PC-9 (cell line): ENCODE measurements around the gene CNTFR. TPM values are rescaled to one million over a fixed set of nuclear protein-coding genes. Genes with fewer than 3 reads are reported as not detected.

Experiments used
- BruUV-seq: library from RNA; stranded (reverse); fragments of 400-500 nt; replicated peaks from 2 replicates; lab custom pipeline; 2021; lab: Mats Ljungman, UMichigan
- CTCF ChIA-PET: fragments of 300-600 bp; sonication (Branson Sonifier 250); formaldehyde crosslinking; loops from one replicate; lab custom pipeline; 2022; ENCODE audit warnings: antibody characterized with exemption; lab: Charles Lee
- POLR2A ChIA-PET: fragments of 300-600 bp; sonication (Branson Sonifier 250); formaldehyde crosslinking; loops from one replicate; lab custom pipeline; 2022; ENCODE audit warnings: antibody characterized with exemption; ENCODE audit not compliant: unreplicated experiment; lab: Charles Lee
- DNase-seq, 2 experiments: peaks; one replicate each; pipeline versions ENCODE4 v3.0.0 to v3.0.0-alpha.2; 2015 to 2022; ENCODE audit warnings: mixed read lengths in 1 of 2
- H2AFZ ChIP-seq: fragments of 200-600 bp; sonication (generic); 2 replicates; pipeline ENCODE4 v1.8.1; 2017; ENCODE audit warnings: antibody characterized with exemption
- H3F3A ChIP-seq: fragments of 200-600 bp; sonication (generic); 2 replicates; pipeline ENCODE4 v1.8.1; 2017; ENCODE audit warnings: antibody characterized with exemption, mild to moderate bottlenecking, low read depth; ENCODE audit not compliant: insufficient read depth
- H3K27ac ChIP-seq: fragments of 200-600 bp; sonication (generic); 2 replicates; pipeline ENCODE4 v1.6.1; 2016; ENCODE audit warnings: mixed run types
- H3K27me3 ChIP-seq: fragments of 200-600 bp; sonication (generic); 2 replicates; pipeline ENCODE4 v1.6.1; 2016; ENCODE audit warnings: low read depth, mixed run types; ENCODE audit not compliant: insufficient read depth
- H3K36me3 ChIP-seq: fragments of 200-600 bp; sonication (generic); 2 replicates; pipeline ENCODE4 v1.6.1; 2016; ENCODE audit warnings: low read depth, mixed run types
- H3K4me1 ChIP-seq: fragments of 200-600 bp; sonication (generic); replicated peaks from 2 replicates; pipeline ENCODE4 v1.6.1; 2016; ENCODE audit warnings: mixed run types; ENCODE audit not compliant: insufficient read depth
- H3K4me2 ChIP-seq: fragments of 200-600 bp; sonication (generic); 2 replicates; pipeline ENCODE4 v1.6.1; 2017; ENCODE audit warnings: mixed run types
- H3K4me3 ChIP-seq: fragments of 200-600 bp; sonication (generic); 2 replicates; pipeline ENCODE4 v1.6.1; 2016; ENCODE audit warnings: mixed run types
- H3K79me2 ChIP-seq: fragments of 200-600 bp; sonication (generic); 2 replicates; pipeline ENCODE4 v1.6.1; 2017; ENCODE audit warnings: low read depth, mixed run types
- H3K9me2 ChIP-seq: fragments of 200-600 bp; sonication (generic); 2 replicates; pipeline ENCODE4 v1.8.1; 2017; ENCODE audit warnings: mild to moderate bottlenecking; ENCODE audit not compliant: insufficient read depth
- H3K9me3 ChIP-seq: fragments of 200-600 bp; sonication (generic); 2 replicates; pipeline ENCODE4 v1.8.1; 2016; ENCODE audit warnings: low read depth; ENCODE audit not compliant: insufficient read depth
- H4K20me1 ChIP-seq: fragments of 200-600 bp; sonication (generic); 2 replicates; pipeline ENCODE4 v1.8.1; 2017; ENCODE audit not compliant: insufficient read depth
- CTCF ChIP-seq: fragments of 200-600 bp; sonication (generic); conservative IDR thresholded peaks from 2 replicates; pipeline ENCODE4 v1.6.1; 2017; ENCODE audit warnings: mixed run types, antibody characterized with exemption, mild to moderate bottlenecking, moderate library complexity
- EZH2 ChIP-seq: fragments of 200-600 bp; sonication (generic); IDR thresholded peaks from 2 replicates; pipeline ENCODE4 v1.8.0; 2017; ENCODE audit warnings: antibody characterized with exemption, low read depth
- intact Hi-C: fragments of 100-400 bp; cut with micrococcal nuclease; formaldehyde crosslinking; loops from one replicate; pipeline ENCODE4 v1.10.0; 2022; ENCODE audit not compliant: unreplicated experiment
- total RNA-seq: library from RNA; stranded (reverse); gene quantifications from 2 replicates; pipeline ENCODE4 v1.2.3, GENCODE V29; 2021

The CNTFR gene
- total RNA-seq, 1 experiment from 2014 or later, result not detected

GRCh38 chr9:34623374-34624235 lies 34.1 kb upstream of the CNTFR start:
- no peak for TF ChIP-seq CTCF
- no peak for TF ChIP-seq EZH2
- no peak for DNase-seq

GRCh38 chr9:34620061-34620994 lies 30.8 kb upstream of the CNTFR start, which contains the start of gene DCTN3:
TSS of gene DCTN3 (minus strand) at chr9:34620495. CDS start at chr9:34620464, 31 bp downstream.
- H3K4me3 ChIP-seq, result peak within 1 kb of the TSS; percentile 89
- BruUV-seq, result no TSS peak
- no peaks in the 10 kb centered on the region for H4K20me1 ChIP-seq
- H3K36me3 ChIP-seq, result no peaks in the 10 kb centered on the region
- H3K79me2 ChIP-seq, result no peaks in the 10 kb centered on the region
- no peaks in the 10 kb centered on the region for H3F3A ChIP-seq
- H3K27me3 ChIP-seq, result peaks cover 8% of the 10 kb centered on the region; the same call in 1 of the 2 replicates
- no peaks in the 10 kb centered on the region for H3K9me2 ChIP-seq
- H3K27ac ChIP-seq, result no peak within 1 kb of the TSS
- peak within 1 kb of the TSS; percentile 91 for H2AFZ ChIP-seq
- no peaks in the 10 kb centered on the region for H3K4me1 ChIP-seq
- ChIA-PET CTCF (no interaction called here), POLR2A (interaction anchor here (0.6 kb wide), 1 partner anchor 483 kb away, joined by 4 read pairs; the partner anchor contains the start of gene STOML2)
- peak within 1 kb of the TSS; percentile 93 for H3K4me2 ChIP-seq
- TF ChIP-seq EZH2 (no peak), CTCF (no peak)
- DNase-seq, result peak; percentile 68 to 82
- intact Hi-C loops, result no loop called here
- no peaks in the 10 kb centered on the region for H3K9me3 ChIP-seq

More at GRCh38 chr9:34623374-34624235, 34.1 kb upstream of the CNTFR start:
- H4K20me1 ChIP-seq, result no peaks in the 10 kb centered on the region
- H3K79me2 ChIP-seq, result no peaks in the 10 kb centered on the region
- H3K4me3 ChIP-seq, result no peak overlapping the region
- no peak overlapping the region for H2AFZ ChIP-seq
- H3K9me2 ChIP-seq, result no peaks in the 10 kb centered on the region
- CTCF ChIA-PET, result no interaction called here
- H3K4me2 ChIP-seq, result no peak overlapping the region
- intact Hi-C loops, result no loop called here
- H3K9me3 ChIP-seq, result no peaks in the 10 kb centered on the region
- no peaks in the 10 kb centered on the region for H3F3A ChIP-seq
- no peaks in the 10 kb centered on the region for H3K4me1 ChIP-seq
- H3K27me3 ChIP-seq, result peaks cover 39% of the 10 kb centered on the region
- POLR2A ChIA-PET, result no interaction called here
- no peak overlapping the region for H3K27ac ChIP-seq
- no peaks in the 10 kb centered on the region for H3K36me3 ChIP-seq
- BruUV-seq, result no TSS peak

- H3K79me2 ChIP-seq, result 0 out of 2 replicates have a peak, but pooled peaks cover 8% of the 10 kb centered on the region
- no peak for TF ChIP-seq CTCF
- no peak for TF ChIP-seq EZH2
- no TSS peak for BruUV-seq
- POLR2A ChIA-PET, result no interaction called here
- H3K4me3 ChIP-seq, result no peak overlapping the region
- CTCF ChIA-PET, result interaction anchor here (0.7 kb wide), 1 partner anchor 15 kb away, joined by 3 read pairs; no protein-coding TSS in a partner anchor
- no peak overlapping the region for H3K4me2 ChIP-seq
- H3K36me3 ChIP-seq, result no peaks in the 10 kb centered on the region
- H4K20me1 ChIP-seq, result no peaks in the 10 kb centered on the region
- no peak overlapping the region for H3K27ac ChIP-seq
- H3K4me1 ChIP-seq, result 0 out of 2 replicates have a peak, but pooled peaks cover 4% of the 10 kb centered on the region
- intact Hi-C loops, result no loop called here
- DNase-seq, result no peak
- H2AFZ ChIP-seq, result no peak overlapping the region
- H3K9me2 ChIP-seq, result no peaks in the 10 kb centered on the region
- H3F3A ChIP-seq, result no peaks in the 10 kb centered on the region
- no peaks in the 10 kb centered on the region for H3K9me3 ChIP-seq
- no peaks in the 10 kb centered on the region for H3K27me3 ChIP-seq
Measured at GRCh38 chr9:34615132-34615531, 25.6 kb upstream of the CNTFR start.
